OCI-LY1 (cell line): ENCODE measurements around the gene ACAD10.

Experiments used
- H2AFZ ChIP-seq: fragments of 200-600 bp; sonication (generic), shearing (Covaris generic); 2 replicates; pipeline ENCODE4 v1.6.0; 2014; ENCODE audit warnings: antibody characterized with exemption, mild to moderate bottlenecking, low read length
- H3F3A ChIP-seq: fragments of 200-600 bp; sonication (generic), shearing (Covaris generic); 2 replicates; pipeline ENCODE4 v1.6.0; 2014; ENCODE audit warnings: mild to moderate bottlenecking, antibody characterized with exemption, low read length, moderate library complexity; ENCODE audit not compliant: insufficient read depth
- H3K27ac ChIP-seq: fragments of 200-600 bp; sonication (generic); 2 replicates; pipeline ENCODE4 v1.5.1; 2014; ENCODE audit warnings: low read length, mixed run types, mild to moderate bottlenecking, low read depth; ENCODE audit not compliant: poor library complexity, severe bottlenecking
- H3K27me3 ChIP-seq: fragments of 200-600 bp; sonication (generic); 2 replicates; pipeline ENCODE4 v1.6.0; 2014; ENCODE audit warnings: antibody characterized with exemption, mild to moderate bottlenecking, low read length, moderate library complexity; ENCODE audit not compliant: insufficient read depth
- H3K36me3 ChIP-seq: fragments of 200-600 bp; sonication (generic); 2 replicates; pipeline ENCODE4 v1.6.1; 2014; ENCODE audit warnings: mild to moderate bottlenecking, antibody characterized with exemption, low read length, moderate library complexity, mixed read lengths; ENCODE audit not compliant: insufficient read depth
- H3K4me1 ChIP-seq: fragments of 200-600 bp; sonication (generic); 2 replicates; pipeline ENCODE4 v1.5.1; 2014; ENCODE audit warnings: mild to moderate bottlenecking, low read length, moderate library complexity; ENCODE audit not compliant: insufficient read depth, severe bottlenecking
- H3K4me2 ChIP-seq: fragments of 200-600 bp; sonication (generic), shearing (Covaris generic); 2 replicates; pipeline ENCODE4 v1.6.1; 2014; ENCODE audit warnings: low read length
- H3K4me3 ChIP-seq: fragments of 200-600 bp; sonication (generic); 2 replicates; pipeline ENCODE4 v1.5.1; 2014; ENCODE audit warnings: low read length, low read depth, mild to moderate bottlenecking, mixed read lengths; ENCODE audit not compliant: poor library complexity, severe bottlenecking
- H3K79me2 ChIP-seq: fragments of 200-600 bp; shearing (Covaris generic); 2 replicates; pipeline ENCODE4 v1.6.1; 2016; ENCODE audit warnings: mixed run types, low read length, mixed read lengths; ENCODE audit not compliant: insufficient read depth
- H3K9ac ChIP-seq: fragments of 200-600 bp; sonication (generic), shearing (Covaris generic); 2 replicates; pipeline ENCODE4 v1.6.1; 2014; ENCODE audit warnings: mild to moderate bottlenecking, low read length, mixed read lengths
- H3K9me2 ChIP-seq: fragments of 200-600 bp; sonication (generic), shearing (Covaris generic); 2 replicates; pipeline ENCODE4 v1.6.1; 2014; ENCODE audit warnings: low read depth, mild to moderate bottlenecking, low read length, mixed read lengths
- H3K9me3 ChIP-seq: fragments of 200-600 bp; shearing (Covaris generic); 2 replicates; pipeline ENCODE4 v1.6.1; 2014; ENCODE audit warnings: low read length, mixed read lengths
- H4K20me1 ChIP-seq: fragments of 200-600 bp; sonication (generic), shearing (Covaris generic); 2 replicates; pipeline ENCODE4 v1.6.0; 2016; ENCODE audit warnings: mild to moderate bottlenecking, low read length; ENCODE audit not compliant: insufficient read depth
- CTCF ChIP-seq: fragments of 200-600 bp; sonication (generic), shearing (Covaris generic); IDR thresholded peaks from 2 replicates; pipeline ENCODE4 v1.5.1; 2017; ENCODE audit warnings: mild to moderate bottlenecking, antibody characterized with exemption, low read length, moderate library complexity, mixed read lengths
- EZH2 ChIP-seq: fragments of 200-600 bp; sonication (generic), shearing (Covaris generic); IDR thresholded peaks from 2 replicates; pipeline ENCODE4 v1.8.0; 2017; ENCODE audit warnings: borderline replicate concordance, mixed run types, mild to moderate bottlenecking, antibody characterized with exemption, low read length, moderate library complexity, mixed read lengths

Gene ACAD10

GRCh38 chr12:111769599-111769998, 83.7 kb downstream of the ACAD10 start:
- Histone ChIP-seq H3K4me1 (peaks cover 6% of the 10 kb centered on the region), H3K9ac (no peak overlapping the region), H4K20me1 (no peaks in the 10 kb centered on the region), H3F3A (0 out of 2 replicates have a peak, but pooled peaks cover 3% of the 10 kb centered on the region), H3K27ac (no peak overlapping the region), H3K79me2 (no peaks in the 10 kb centered on the region), H3K27me3 (no peaks in the 10 kb centered on the region), H3K36me3 (no peaks in the 10 kb centered on the region), H3K4me2 (no peak overlapping the region), H3K4me3 (no peak overlapping the region), H3K9me3 (no peaks in the 10 kb centered on the region), H3K9me2 (no peaks in the 10 kb centered on the region), H2AFZ (no peak overlapping the region)
- no peak for TF ChIP-seq CTCF
- no peak for TF ChIP-seq EZH2

- H3F3A ChIP-seq: no peaks in the 10 kb centered on the region
- H3K4me1 ChIP-seq: peaks cover 15% of the 10 kb centered on the region
- H3K9me2 ChIP-seq: no peaks in the 10 kb centered on the region
- H3K27me3 ChIP-seq: no peaks in the 10 kb centered on the region
- TF ChIP-seq CTCF (no peak), EZH2 (no peak)
- H3K4me2 ChIP-seq: no peak overlapping the region
- H3K27ac ChIP-seq: no peak overlapping the region
- H4K20me1 ChIP-seq: no peaks in the 10 kb centered on the region
- no peak overlapping the region for H2AFZ ChIP-seq
- H3K9me3 ChIP-seq: no peaks in the 10 kb centered on the region
- H3K36me3 ChIP-seq: no peaks in the 10 kb centered on the region
- no peak overlapping the region for H3K4me3 ChIP-seq
- H3K9ac ChIP-seq: no peak overlapping the region
- H3K79me2 ChIP-seq: no peaks in the 10 kb centered on the region
Observed at GRCh38 chr12:111773801-111774551, 88.1 kb downstream of the ACAD10 start.

- no peaks in the 10 kb centered on the region for H3K27me3 ChIP-seq
- peak overlapping the region; percentile 32; the same call in 1 of the 2 replicates for H3K9ac ChIP-seq
- H3K4me1 ChIP-seq: peaks cover 15% of the 10 kb centered on the region
- no peak overlapping the region; the same call in 1 of the 2 replicates for H2AFZ ChIP-seq
- H3K9me2 ChIP-seq: no peaks in the 10 kb centered on the region
- no peaks in the 10 kb centered on the region for H3K36me3 ChIP-seq
- H3K9me3 ChIP-seq: no peaks in the 10 kb centered on the region
- no peak overlapping the region for H3K27ac ChIP-seq
- peak overlapping the region; percentile 16 for H3K4me3 ChIP-seq
- no peaks in the 10 kb centered on the region for H3K79me2 ChIP-seq
- H4K20me1 ChIP-seq: no peaks in the 10 kb centered on the region
- peak overlapping the region; percentile 57 for H3K4me2 ChIP-seq
- H3F3A ChIP-seq: no peaks in the 10 kb centered on the region
- TF ChIP-seq CTCF: no peak
Observed at GRCh38 chr12:111775205-111776193, 89.6 kb downstream of the ACAD10 start.
